ENCODE data around the gene KLHL12. TPM values are rescaled to one million over a fixed set of nuclear protein-coding genes. Genes with fewer than 3 reads are reported as not detected.

Gene KLHL12
- total and polyA plus RNA-seq, 2 of the 8 experiments (the other 6 are each of a cell fraction or from before 2014, with no cell fraction given): 27.2 to 33.3 TPM

DNA sequence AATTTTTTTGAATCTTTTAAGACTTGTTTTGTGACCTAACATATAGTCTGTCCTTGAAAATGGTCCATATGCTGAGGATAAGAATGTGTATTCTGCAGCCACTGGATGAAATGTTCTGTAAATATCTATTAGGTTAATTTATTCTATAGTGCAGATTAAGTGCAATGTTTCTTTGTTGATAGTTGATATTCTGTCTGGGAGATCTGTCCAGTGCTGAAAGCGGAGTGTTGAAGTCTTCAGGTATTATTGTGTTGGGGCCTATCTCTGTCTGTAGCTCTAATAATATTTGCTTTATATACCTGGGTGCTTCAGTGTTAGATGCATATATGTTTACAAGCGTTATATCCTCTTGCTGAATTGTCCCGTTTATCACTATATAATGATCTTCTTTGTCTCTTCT is 7.7 kb upstream of the KLHL12 start (continued):
- TF ChIP-seq, protein P1, sequence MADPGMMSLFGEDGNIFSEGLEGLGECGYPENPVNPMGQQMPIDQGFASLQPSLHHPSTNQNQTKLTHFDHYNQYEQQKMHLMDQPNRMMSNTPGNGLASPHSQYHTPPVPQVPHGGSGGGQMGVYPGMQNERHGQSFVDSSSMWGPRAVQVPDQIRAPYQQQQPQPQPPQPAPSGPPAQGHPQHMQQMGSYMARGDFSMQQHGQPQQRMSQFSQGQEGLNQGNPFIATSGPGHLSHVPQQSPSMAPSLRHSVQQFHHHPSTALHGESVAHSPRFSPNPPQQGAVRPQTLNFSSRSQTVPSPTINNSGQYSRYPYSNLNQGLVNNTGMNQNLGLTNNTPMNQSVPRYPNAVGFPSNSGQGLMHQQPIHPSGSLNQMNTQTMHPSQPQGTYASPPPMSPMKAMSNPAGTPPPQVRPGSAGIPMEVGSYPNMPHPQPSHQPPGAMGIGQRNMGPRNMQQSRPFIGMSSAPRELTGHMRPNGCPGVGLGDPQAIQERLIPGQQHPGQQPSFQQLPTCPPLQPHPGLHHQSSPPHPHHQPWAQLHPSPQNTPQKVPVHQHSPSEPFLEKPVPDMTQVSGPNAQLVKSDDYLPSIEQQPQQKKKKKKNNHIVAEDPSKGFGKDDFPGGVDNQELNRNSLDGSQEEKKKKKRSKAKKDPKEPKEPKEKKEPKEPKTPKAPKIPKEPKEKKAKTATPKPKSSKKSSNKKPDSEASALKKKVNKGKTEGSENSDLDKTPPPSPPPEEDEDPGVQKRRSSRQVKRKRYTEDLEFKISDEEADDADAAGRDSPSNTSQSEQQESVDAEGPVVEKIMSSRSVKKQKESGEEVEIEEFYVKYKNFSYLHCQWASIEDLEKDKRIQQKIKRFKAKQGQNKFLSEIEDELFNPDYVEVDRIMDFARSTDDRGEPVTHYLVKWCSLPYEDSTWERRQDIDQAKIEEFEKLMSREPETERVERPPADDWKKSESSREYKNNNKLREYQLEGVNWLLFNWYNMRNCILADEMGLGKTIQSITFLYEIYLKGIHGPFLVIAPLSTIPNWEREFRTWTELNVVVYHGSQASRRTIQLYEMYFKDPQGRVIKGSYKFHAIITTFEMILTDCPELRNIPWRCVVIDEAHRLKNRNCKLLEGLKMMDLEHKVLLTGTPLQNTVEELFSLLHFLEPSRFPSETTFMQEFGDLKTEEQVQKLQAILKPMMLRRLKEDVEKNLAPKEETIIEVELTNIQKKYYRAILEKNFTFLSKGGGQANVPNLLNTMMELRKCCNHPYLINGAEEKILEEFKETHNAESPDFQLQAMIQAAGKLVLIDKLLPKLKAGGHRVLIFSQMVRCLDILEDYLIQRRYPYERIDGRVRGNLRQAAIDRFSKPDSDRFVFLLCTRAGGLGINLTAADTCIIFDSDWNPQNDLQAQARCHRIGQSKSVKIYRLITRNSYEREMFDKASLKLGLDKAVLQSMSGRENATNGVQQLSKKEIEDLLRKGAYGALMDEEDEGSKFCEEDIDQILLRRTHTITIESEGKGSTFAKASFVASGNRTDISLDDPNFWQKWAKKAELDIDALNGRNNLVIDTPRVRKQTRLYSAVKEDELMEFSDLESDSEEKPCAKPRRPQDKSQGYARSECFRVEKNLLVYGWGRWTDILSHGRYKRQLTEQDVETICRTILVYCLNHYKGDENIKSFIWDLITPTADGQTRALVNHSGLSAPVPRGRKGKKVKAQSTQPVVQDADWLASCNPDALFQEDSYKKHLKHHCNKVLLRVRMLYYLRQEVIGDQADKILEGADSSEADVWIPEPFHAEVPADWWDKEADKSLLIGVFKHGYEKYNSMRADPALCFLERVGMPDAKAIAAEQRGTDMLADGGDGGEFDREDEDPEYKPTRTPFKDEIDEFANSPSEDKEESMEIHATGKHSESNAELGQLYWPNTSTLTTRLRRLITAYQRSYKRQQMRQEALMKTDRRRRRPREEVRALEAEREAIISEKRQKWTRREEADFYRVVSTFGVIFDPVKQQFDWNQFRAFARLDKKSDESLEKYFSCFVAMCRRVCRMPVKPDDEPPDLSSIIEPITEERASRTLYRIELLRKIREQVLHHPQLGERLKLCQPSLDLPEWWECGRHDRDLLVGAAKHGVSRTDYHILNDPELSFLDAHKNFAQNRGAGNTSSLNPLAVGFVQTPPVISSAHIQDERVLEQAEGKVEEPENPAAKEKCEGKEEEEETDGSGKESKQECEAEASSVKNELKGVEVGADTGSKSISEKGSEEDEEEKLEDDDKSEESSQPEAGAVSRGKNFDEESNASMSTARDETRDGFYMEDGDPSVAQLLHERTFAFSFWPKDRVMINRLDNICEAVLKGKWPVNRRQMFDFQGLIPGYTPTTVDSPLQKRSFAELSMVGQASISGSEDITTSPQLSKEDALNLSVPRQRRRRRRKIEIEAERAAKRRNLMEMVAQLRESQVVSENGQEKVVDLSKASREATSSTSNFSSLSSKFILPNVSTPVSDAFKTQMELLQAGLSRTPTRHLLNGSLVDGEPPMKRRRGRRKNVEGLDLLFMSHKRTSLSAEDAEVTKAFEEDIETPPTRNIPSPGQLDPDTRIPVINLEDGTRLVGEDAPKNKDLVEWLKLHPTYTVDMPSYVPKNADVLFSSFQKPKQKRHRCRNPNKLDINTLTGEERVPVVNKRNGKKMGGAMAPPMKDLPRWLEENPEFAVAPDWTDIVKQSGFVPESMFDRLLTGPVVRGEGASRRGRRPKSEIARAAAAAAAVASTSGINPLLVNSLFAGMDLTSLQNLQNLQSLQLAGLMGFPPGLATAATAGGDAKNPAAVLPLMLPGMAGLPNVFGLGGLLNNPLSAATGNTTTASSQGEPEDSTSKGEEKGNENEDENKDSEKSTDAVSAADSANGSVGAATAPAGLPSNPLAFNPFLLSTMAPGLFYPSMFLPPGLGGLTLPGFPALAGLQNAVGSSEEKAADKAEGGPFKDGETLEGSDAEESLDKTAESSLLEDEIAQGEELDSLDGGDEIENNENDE (IDR thresholded peaks at IDR 0.05; ENCODE audit: insufficient replicate concordance, low read length): no peak
- no peak for TF ChIP-seq POLR2AphosphoS5 (IDR thresholded peaks at IDR 0.05; ENCODE audit: low read depth, low read length)
- no peak for TF ChIP-seq CEBPB (IDR thresholded peaks at IDR 0.05; ENCODE audit: low read depth, low read length)
- no peak for TF ChIP-seq CBX8 (IDR thresholded peaks at IDR 0.05; ENCODE audit: borderline replicate concordance, low read depth, low read length)
- TF ChIP-seq ASH2L (IDR thresholded peaks at IDR 0.05; ENCODE audit: low read length): no peak
- no peak for TF ChIP-seq RBBP5 (IDR thresholded peaks at IDR 0.05; ENCODE audit: borderline replicate concordance, low read depth, low read length)
- TF ChIP-seq HDAC6 (IDR thresholded peaks at IDR 0.05; ENCODE audit: low read depth, low read length): no peak
